Right lobe of liver (tissue), 4 donors: ENCODE data around the gene BRICD5.

Experiments used
- POLR2A ChIP-seq: fragments of 450-650 bp; IDR thresholded peaks from one replicate; pipeline ENCODE4 v1.6.1; 2017; ENCODE audit warnings: antibody characterized with exemption, mild to moderate bottlenecking
- TF ChIP-seq, protein P1 (sequence below), 4 donors: fragments of 200-600 bp in 3 of 4; fragments of 450-650 bp in 1 of 4; IDR thresholded peaks; one replicate each; pipeline versions ENCODE4 v1.5.1 to v1.8.0; 2016 to 2022; ENCODE audit warnings: antibody characterized with exemption in 4 of 4, mild to moderate bottlenecking in 2 of 4
- donor health status: DM: no; HTN: no; CAD: no.
- donor health status: DM: no; HTN: no; CAD: no.
- donor health status: DM: no; HTN: yes; CAD: no.

DNA sequence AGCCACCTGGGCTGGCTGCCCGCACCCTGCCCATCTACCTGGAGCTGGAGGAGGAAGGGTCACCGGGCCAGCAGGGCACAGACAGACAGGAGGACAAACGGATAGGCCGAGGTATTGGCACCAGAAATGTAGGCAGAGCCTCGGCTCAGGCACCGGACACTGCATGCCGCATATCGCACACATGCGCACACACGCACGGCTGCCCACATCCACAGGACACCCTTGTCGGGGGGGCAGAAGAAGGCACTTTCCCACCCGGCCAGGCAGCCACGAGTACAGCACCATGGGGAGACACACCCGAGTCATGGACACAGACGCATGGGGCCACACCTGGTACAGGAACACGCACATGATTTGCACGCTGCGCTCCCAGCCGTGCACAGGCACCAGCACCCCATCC, 28.7 kb downstream of the BRICD5 start:
- TF ChIP-seq, protein P1, sequence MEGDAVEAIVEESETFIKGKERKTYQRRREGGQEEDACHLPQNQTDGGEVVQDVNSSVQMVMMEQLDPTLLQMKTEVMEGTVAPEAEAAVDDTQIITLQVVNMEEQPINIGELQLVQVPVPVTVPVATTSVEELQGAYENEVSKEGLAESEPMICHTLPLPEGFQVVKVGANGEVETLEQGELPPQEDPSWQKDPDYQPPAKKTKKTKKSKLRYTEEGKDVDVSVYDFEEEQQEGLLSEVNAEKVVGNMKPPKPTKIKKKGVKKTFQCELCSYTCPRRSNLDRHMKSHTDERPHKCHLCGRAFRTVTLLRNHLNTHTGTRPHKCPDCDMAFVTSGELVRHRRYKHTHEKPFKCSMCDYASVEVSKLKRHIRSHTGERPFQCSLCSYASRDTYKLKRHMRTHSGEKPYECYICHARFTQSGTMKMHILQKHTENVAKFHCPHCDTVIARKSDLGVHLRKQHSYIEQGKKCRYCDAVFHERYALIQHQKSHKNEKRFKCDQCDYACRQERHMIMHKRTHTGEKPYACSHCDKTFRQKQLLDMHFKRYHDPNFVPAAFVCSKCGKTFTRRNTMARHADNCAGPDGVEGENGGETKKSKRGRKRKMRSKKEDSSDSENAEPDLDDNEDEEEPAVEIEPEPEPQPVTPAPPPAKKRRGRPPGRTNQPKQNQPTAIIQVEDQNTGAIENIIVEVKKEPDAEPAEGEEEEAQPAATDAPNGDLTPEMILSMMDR (IDR thresholded peaks at IDR 0.05) = no peak
- no peak for TF ChIP-seq POLR2A
